HG03095 (cell line): ENCODE results near the gene HNMT.
"Not testable (repeated sequence)": the region's sequence is repeated elsewhere in the genome, so short reads cannot be mapped to it uniquely, and the experiment has no call there.

Source experiments
- ATAC-seq: cut with Tn5 transposase; IDR thresholded peaks from one replicate; pipeline ENCODE4 v1.9.1; 2021; ENCODE audit warnings: moderate library complexity; ENCODE audit not compliant: unreplicated experiment

HNMT gene

DNA sequence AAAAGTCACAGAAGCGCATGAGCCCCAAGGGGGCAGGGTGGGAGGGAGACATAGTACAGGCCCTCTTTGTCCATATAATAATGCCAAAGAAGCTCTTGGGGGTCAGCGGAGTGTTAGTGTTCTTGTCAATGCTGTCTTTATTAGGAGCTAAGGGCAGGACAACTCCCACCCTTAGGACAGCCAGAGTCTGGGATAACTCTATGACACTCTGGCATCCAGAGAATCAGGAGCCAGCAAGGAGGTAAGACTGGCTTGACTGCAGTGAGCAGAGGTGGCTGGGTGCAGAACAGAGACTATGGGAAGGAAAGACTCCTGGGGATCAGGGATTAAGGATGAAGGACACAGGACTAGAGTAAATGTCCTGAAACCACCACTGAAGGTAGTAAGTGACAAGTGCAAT is 19.0 kb upstream of the HNMT start:
- no peak for ATAC-seq

GRCh38 chr2:137946227-137946626 is 18.0 kb upstream of the HNMT start:
- no peak for ATAC-seq

GRCh38 chr2:137947032-137947727 is 17.1 kb upstream of the HNMT start:
- no peak for ATAC-seq

DNA sequence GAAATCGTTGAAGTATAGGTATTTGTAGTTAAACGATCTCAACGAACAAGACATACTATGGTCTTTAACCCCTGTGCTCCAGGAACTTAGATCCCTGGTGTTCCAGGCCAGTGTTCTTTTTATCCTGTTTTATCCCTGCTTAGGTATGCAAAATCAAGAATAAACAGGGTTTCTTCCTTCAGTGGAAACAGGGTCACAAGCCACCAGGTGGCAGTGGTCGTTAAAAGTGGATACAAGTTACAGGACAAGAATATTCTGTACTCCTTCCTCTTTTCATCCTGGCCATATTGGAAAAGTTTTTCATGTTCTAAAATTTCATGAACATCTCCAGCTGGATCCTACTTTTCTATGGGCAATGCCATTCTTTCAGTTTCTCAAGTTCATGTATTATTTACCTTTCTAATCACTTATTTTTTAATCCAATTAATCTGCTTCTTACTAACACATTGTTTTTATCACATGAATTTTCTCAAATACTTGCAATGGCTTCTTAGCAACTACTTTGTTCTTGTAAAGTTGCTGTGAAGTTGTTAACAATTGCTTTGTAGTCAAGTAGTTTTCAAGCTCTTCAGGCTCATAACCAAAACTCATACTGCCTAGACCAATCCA is 16.4 kb upstream of the HNMT start:
- ATAC-seq, result no peak

- no peak for ATAC-seq
Observed at GRCh38 chr2:137948894-137949293, 15.4 kb upstream of the HNMT start.

GRCh38 chr2:137950238-137950637 is 14.0 kb upstream of the HNMT start:
- ATAC-seq, result no peak

DNA sequence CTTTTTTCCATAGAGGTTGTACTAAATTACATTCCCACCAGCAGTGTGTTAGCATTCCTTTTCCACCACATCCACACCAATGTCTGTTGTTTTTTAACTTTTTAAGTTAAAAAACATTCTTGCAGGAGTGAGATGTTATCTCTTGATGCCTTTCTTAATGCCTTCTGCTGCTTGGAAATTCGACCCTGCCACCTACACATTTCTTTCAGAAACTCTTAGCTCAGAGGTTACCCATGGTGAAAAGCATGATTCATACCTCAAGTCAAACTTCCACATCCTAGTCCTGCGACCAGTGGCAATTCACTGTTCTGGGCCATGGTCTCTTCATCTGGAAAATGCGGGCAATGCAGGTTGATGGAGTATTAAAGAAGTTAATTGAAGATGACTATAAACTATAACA is 12.7 kb upstream of the HNMT start:
- ATAC-seq, result no peak

- ATAC-seq, result peak; percentile 45
Observed at GRCh38 chr2:137952586-137953129, 11.6 kb upstream of the HNMT start.

DNA sequence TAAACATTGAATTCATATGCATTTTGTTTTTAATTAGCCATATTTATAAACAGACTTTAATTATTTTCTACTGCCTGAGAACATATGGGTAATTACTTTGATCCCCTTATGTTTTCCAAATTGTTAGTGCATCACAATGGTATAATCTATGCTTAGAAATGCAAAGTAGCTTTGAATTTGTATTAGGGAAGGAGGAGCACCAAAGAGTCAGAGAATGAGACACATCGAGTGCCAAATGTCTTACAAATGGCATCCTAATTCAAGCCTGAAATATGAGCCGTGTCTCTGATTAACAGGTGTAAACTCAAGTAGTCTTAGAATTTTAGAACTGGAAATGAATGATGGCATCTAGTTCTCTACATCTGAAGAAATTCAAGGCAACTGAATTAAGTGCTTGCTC is 8.7 kb upstream of the HNMT start:
- no peak for ATAC-seq

GRCh38 chr2:137957033-137957432 is 7.2 kb upstream of the HNMT start:
- no peak for ATAC-seq

GRCh38 chr2:137959166-137959565 is 5.1 kb upstream of the HNMT start:
- ATAC-seq, result no peak

DNA sequence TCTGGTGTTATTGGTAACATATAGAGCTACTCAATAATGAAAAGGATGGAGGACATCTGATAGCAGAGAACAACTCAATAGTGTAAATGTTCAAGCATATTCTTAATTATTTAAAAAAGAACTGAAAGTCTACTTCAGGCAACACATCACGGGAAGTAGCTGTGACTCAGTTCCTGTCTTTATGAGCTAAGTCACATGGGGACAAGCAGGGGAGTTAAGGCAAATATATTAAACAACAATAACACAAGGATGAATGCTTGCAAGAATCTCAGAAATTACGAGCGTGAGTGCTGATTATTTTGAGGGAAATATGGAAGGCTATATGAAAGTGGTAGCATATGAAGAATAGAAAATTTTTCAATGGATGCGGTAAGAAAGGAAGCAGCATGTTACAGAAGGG is 4.0 kb upstream of the HNMT start:
- no peak for ATAC-seq

GRCh38 chr2:137961602-137962001 is 2.7 kb upstream of the HNMT start:
- no peak for ATAC-seq

GRCh38 chr2:137963535-137964065 is 673 bp upstream of the HNMT start:
- ATAC-seq, result no peak

GRCh38 chr2:137964859-137965459 is 686 bp downstream of the HNMT start:
- no peak for ATAC-seq

- no peak for ATAC-seq
Observed at GRCh38 chr2:137966043-137966442, 1.8 kb downstream of the HNMT start.

- no peak for ATAC-seq
Observed at GRCh38 chr2:137967042-137967441, 2.8 kb downstream of the HNMT start.

GRCh38 chr2:137968477-137969417 is 4.5 kb downstream of the HNMT start:
- ATAC-seq, result no peak

- ATAC-seq, result no peak
Observed at GRCh38 chr2:137969418-137969765, 5.1 kb downstream of the HNMT start.

- ATAC-seq, result no peak
Observed at GRCh38 chr2:137969876-137970275, 5.6 kb downstream of the HNMT start.

- not testable (repeated sequence) for ATAC-seq
Observed at GRCh38 chr2:137971259-137971658, 7.0 kb downstream of the HNMT start.
